ENCODE results near the gene CD247. TPM values are rescaled to one million over a fixed set of nuclear protein-coding genes. Genes with fewer than 3 reads are reported as not detected.

Gene CD247
- total RNA-seq, 1 donor: not detected

GRCh38 chr1:167510244-167510643 is 8.1 kb downstream of the CD247 start:
- no peak for TF ChIP-seq CTCF (IDR thresholded peaks at IDR 0.05; ENCODE audit: extremely low read depth, low read depth, low read length)

GRCh38 chr1:167509587-167509986 is 8.7 kb downstream of the CD247 start:
- Histone ChIP-seq H3K4me2 (ENCODE audit: insufficient read depth, low read length) (no peak overlapping the region), H2AFZ (ENCODE audit: low read length) (no peak overlapping the region), H3K36me3 (ENCODE audit: insufficient read depth, low read length) (no peaks in the 10 kb centered on the region), H3K4me1 (ENCODE audit: insufficient read depth, low read length) (no peaks in the 10 kb centered on the region), H3K27me3 (ENCODE audit: insufficient read depth, low read length) (peaks cover 12% of the 10 kb centered on the region), H3K27ac (ENCODE audit: low read depth, low read length) (no peak overlapping the region), H4K20me1 (ENCODE audit: insufficient read depth, low read length) (no peaks in the 10 kb centered on the region), H3K9me3 (ENCODE audit: low read depth, low read length) (no peaks in the 10 kb centered on the region), H3K4me3 (ENCODE audit: insufficient read depth, low read length) (no peak overlapping the region), H3K79me2 (ENCODE audit: insufficient read depth, low read length) (no peaks in the 10 kb centered on the region)
- no peak for DNase-seq (ENCODE audit: insufficient read length, low spot score, missing footprints)
- TF ChIP-seq CTCF (IDR thresholded peaks at IDR 0.05; ENCODE audit: extremely low read depth, low read depth, low read length): no peak

More at GRCh38 chr1:167510244-167510643, 8.1 kb downstream of the CD247 start:
- Histone ChIP-seq H3K4me2 (ENCODE audit: insufficient read depth, low read length) (no peak overlapping the region), H3K4me1 (ENCODE audit: insufficient read depth, low read length) (no peaks in the 10 kb centered on the region), H3K9me3 (ENCODE audit: low read depth, low read length) (no peaks in the 10 kb centered on the region), H3K4me3 (ENCODE audit: insufficient read depth, low read length) (no peak overlapping the region), H3K27ac (ENCODE audit: low read depth, low read length) (no peak overlapping the region), H3K79me2 (ENCODE audit: insufficient read depth, low read length) (no peaks in the 10 kb centered on the region), H3K27me3 (ENCODE audit: insufficient read depth, low read length) (peaks cover 12% of the 10 kb centered on the region), H2AFZ (ENCODE audit: low read length) (no peak overlapping the region), H4K20me1 (ENCODE audit: insufficient read depth, low read length) (no peaks in the 10 kb centered on the region), H3K36me3 (ENCODE audit: insufficient read depth, low read length) (no peaks in the 10 kb centered on the region)
- DNase-seq (ENCODE audit: insufficient read length, low spot score, missing footprints): no peak

- no peaks in the 10 kb centered on the region for H3K9me3 ChIP-seq (ENCODE audit: low read depth, low read length)
- no peaks in the 10 kb centered on the region for H4K20me1 ChIP-seq (ENCODE audit: insufficient read depth, low read length)
- H3K27ac ChIP-seq (ENCODE audit: low read depth, low read length): no peak overlapping the region
- no peak for TF ChIP-seq CTCF (IDR thresholded peaks at IDR 0.05; ENCODE audit: extremely low read depth, low read depth, low read length)
- H3K79me2 ChIP-seq (ENCODE audit: insufficient read depth, low read length): no peaks in the 10 kb centered on the region
- H2AFZ ChIP-seq (ENCODE audit: low read length): no peak overlapping the region
- no peaks in the 10 kb centered on the region for H3K4me1 ChIP-seq (ENCODE audit: insufficient read depth, low read length)
- H3K4me2 ChIP-seq (ENCODE audit: insufficient read depth, low read length): no peak overlapping the region
- no peaks in the 10 kb centered on the region for H3K36me3 ChIP-seq (ENCODE audit: insufficient read depth, low read length)
- DNase-seq (ENCODE audit: insufficient read length, low spot score, missing footprints): no peak
- peaks cover 9% of the 10 kb centered on the region for H3K27me3 ChIP-seq (ENCODE audit: insufficient read depth, low read length)
- no peak overlapping the region for H3K4me3 ChIP-seq (ENCODE audit: insufficient read depth, low read length)
These were observed 10.6 kb downstream of the CD247 start for GRCh38 chr1:167507719-167508118.

- Histone ChIP-seq H4K20me1 (ENCODE audit: insufficient read depth, low read length) (no peaks in the 10 kb centered on the region), H3K4me3 (ENCODE audit: insufficient read depth, low read length) (no peak overlapping the region), H3K36me3 (ENCODE audit: insufficient read depth, low read length) (no peaks in the 10 kb centered on the region), H3K27me3 (ENCODE audit: insufficient read depth, low read length) (peaks cover 9% of the 10 kb centered on the region), H3K27ac (ENCODE audit: low read depth, low read length) (no peak overlapping the region), H3K9me3 (ENCODE audit: low read depth, low read length) (no peaks in the 10 kb centered on the region), H2AFZ (ENCODE audit: low read length) (no peak overlapping the region), H3K4me2 (ENCODE audit: insufficient read depth, low read length) (no peak overlapping the region), H3K79me2 (ENCODE audit: insufficient read depth, low read length) (no peaks in the 10 kb centered on the region), H3K4me1 (ENCODE audit: insufficient read depth, low read length) (no peaks in the 10 kb centered on the region)
- no peak for TF ChIP-seq CTCF (IDR thresholded peaks at IDR 0.05; ENCODE audit: extremely low read depth, low read depth, low read length)
- DNase-seq (ENCODE audit: insufficient read length, low spot score, missing footprints): no peak
These were observed 13.9 kb downstream of the CD247 start for GRCh38 chr1:167504467-167504827.

Measured in osteoblast (primary cell).